Liver (tissue), 9 donors: Measurements from ENCODE around the gene B4GALT6. TPM values are rescaled to one million over a fixed set of nuclear protein-coding genes. Genes with fewer than 3 reads are reported as not detected.
A peak's percentile ranks its signal among the peaks of the same experiment; 100 is the strongest.

Source experiments
- DNase-seq: peaks from one replicate; pipeline ENCODE4 v3.0.0-alpha.2; 2017; ENCODE audit warnings: low spot score
- H3K27ac ChIP-seq, 2 donors: one replicate each; pipeline ENCODE4 v1.7.0; 2013; ENCODE audit warnings: inconsistent platforms in 2 of 2, low read length in 2 of 2, control low read depth in 1 of 2, low read depth in 1 of 2, mild to moderate bottlenecking in 1 of 2
- H3K27me3 ChIP-seq, 4 donors: one replicate each; pipeline versions ENCODE4 v1.6.1 to v1.7.0; 2013; ENCODE audit warnings: low read length in 3 of 4, inconsistent platforms in 1 of 4, mild to moderate bottlenecking in 1 of 4, moderate library complexity in 1 of 4; ENCODE audit not compliant: control insufficient read depth in 4 of 4, insufficient read depth in 4 of 4
- H3K36me3 ChIP-seq, 4 donors: one replicate each; pipeline versions ENCODE4 v1.6.1 to v1.7.0; 2013; ENCODE audit warnings: low read length in 3 of 4, mild to moderate bottlenecking in 3 of 4, low read depth in 1 of 4, moderate library complexity in 1 of 4; ENCODE audit not compliant: control insufficient read depth in 4 of 4, insufficient read depth in 3 of 4
- H3K4me1 ChIP-seq, 4 donors: one replicate each; pipeline versions ENCODE4 v1.6.1 to v1.7.0; 2013; ENCODE audit warnings: low read length in 3 of 4, mild to moderate bottlenecking in 3 of 4, moderate library complexity in 1 of 4; ENCODE audit not compliant: control insufficient read depth in 4 of 4, insufficient read depth in 4 of 4
- H3K4me3 ChIP-seq, 3 donors: one replicate each; pipeline versions ENCODE4 v1.6.1 to v1.7.0; 2013; ENCODE audit warnings: low read length in 3 of 3, control low read depth in 1 of 3, low read depth in 1 of 3, mild to moderate bottlenecking in 1 of 3
- H3K9ac ChIP-seq, 2 donors: one replicate each; pipeline ENCODE4 v1.7.0; 2013; ENCODE audit warnings: low read length in 2 of 2, mild to moderate bottlenecking in 2 of 2, moderate library complexity in 2 of 2, control low read depth in 1 of 2, low read depth in 1 of 2
- H3K9me3 ChIP-seq, 4 donors: one replicate each; pipeline versions ENCODE4 v1.6.1 to v1.7.0; 2013; ENCODE audit warnings: low read length in 3 of 4; ENCODE audit not compliant: control insufficient read depth in 4 of 4
- EGR1 ChIP-seq, 2 donors: IDR thresholded peaks; 2 replicates each; pipeline ENCODE4 v1.6.1; 2016 to 2018; ENCODE audit warnings: antibody characterized with exemption in 2 of 2, low read depth in 2 of 2
- FOXA1 ChIP-seq: IDR thresholded peaks from 2 replicates; pipeline ENCODE4 v1.6.1; 2016; ENCODE audit warnings: antibody characterized with exemption
- FOXA2 ChIP-seq: IDR thresholded peaks from 2 replicates; pipeline ENCODE4 v1.6.1; 2016; ENCODE audit warnings: antibody characterized with exemption
- GABPA ChIP-seq, 2 donors: IDR thresholded peaks in 1 of 2; conservative IDR thresholded peaks in 1 of 2; 2 replicates each; pipeline ENCODE4 v1.6.1; 2016; ENCODE audit warnings: antibody characterized with exemption in 2 of 2, mild to moderate bottlenecking in 1 of 2, moderate library complexity in 1 of 2
- HNF4A ChIP-seq, 2 donors: conservative IDR thresholded peaks; 2 replicates each; pipeline ENCODE4 v1.6.1; 2016; ENCODE audit warnings: antibody characterized with exemption in 2 of 2, mild to moderate bottlenecking in 2 of 2
- HNF4G ChIP-seq: IDR thresholded peaks from 2 replicates; pipeline ENCODE4 v1.6.1; 2016; ENCODE audit warnings: antibody characterized with exemption
- JUND ChIP-seq, 2 donors: IDR thresholded peaks; 2 replicates each; pipeline ENCODE4 v1.6.1; 2016; ENCODE audit warnings: antibody characterized with exemption in 2 of 2
- NR2F2 ChIP-seq: IDR thresholded peaks from 2 replicates; pipeline ENCODE4 v1.6.1; 2016; ENCODE audit warnings: antibody characterized with exemption
- RAD21 ChIP-seq, 2 donors: IDR thresholded peaks; 2 replicates each; pipeline ENCODE4 v1.6.1; 2016; ENCODE audit warnings: antibody characterized with exemption in 2 of 2, mild to moderate bottlenecking in 2 of 2
- RXRA ChIP-seq, 2 donors: IDR thresholded peaks; 2 replicates each; pipeline ENCODE4 v1.6.1; 2017 to 2018; ENCODE audit warnings: antibody characterized with exemption in 2 of 2, mild to moderate bottlenecking in 1 of 2
- SP1 ChIP-seq: IDR thresholded peaks from 2 replicates; pipeline ENCODE4 v1.6.1; 2018; ENCODE audit warnings: antibody characterized with exemption, mild to moderate bottlenecking
- TAF1 ChIP-seq: conservative IDR thresholded peaks from 2 replicates; pipeline ENCODE4 v1.6.1; 2016; ENCODE audit warnings: antibody characterized with exemption, mild to moderate bottlenecking
- YY1 ChIP-seq: IDR thresholded peaks from 2 replicates; pipeline ENCODE4 v1.6.1; 2016; ENCODE audit warnings: antibody characterized with exemption, mild to moderate bottlenecking
- WGBS: extraction: QIAGEN DNeasy Blood & Tissue Kit; methylation state at CpG from one replicate; pipeline ENCODE4 v1.1.7; 2013; 5-methylcytosine and 5-hydroxymethylcytosine counted together
- polyA plus RNA-seq, 2 donors: library from polyadenylated mRNA; stranded (reverse) in 1 of 2; unstranded in 1 of 2; fragments of 200-250 nt in 1 of 2; fragments of >200 nt in 1 of 2; fragmentation: Nextera tagmentation in 1 of 2; extraction: Ambion mirVana in 1 of 2; gene quantifications; one replicate each; pipeline versions ENCODE4 v1.2.1 to v1.2.3, GENCODE V29; 2013 to 2015
- total RNA-seq, 2 donors: library from RNA; depleted of rRNA; stranded (reverse); fragments of >200 nt; gene quantifications; one replicate each; pipeline ENCODE4 v1.2.3, GENCODE V29; 2014
- TF ChIP-seq, protein P1 (sequence below): IDR thresholded peaks from 2 replicates; pipeline ENCODE4 v1.6.1; 2016; ENCODE audit warnings: antibody characterized with exemption
- TF ChIP-seq, protein P2 (sequence below): IDR thresholded peaks from 2 replicates; pipeline ENCODE4 v1.6.1; 2016; ENCODE audit warnings: antibody characterized with exemption
- TF ChIP-seq, protein P3 (sequence below): IDR thresholded peaks from 2 replicates; pipeline ENCODE4 v1.6.1; 2016; ENCODE audit warnings: antibody characterized with exemption
- TF ChIP-seq, protein P4 (sequence below): IDR thresholded peaks from 2 replicates; pipeline ENCODE4 v1.6.1; 2016; ENCODE audit warnings: antibody characterized with exemption, mild to moderate bottlenecking
- TF ChIP-seq, protein P5 (sequence below): fragments of 150-350 bp; IDR thresholded peaks from 2 replicates; pipeline ENCODE4 v1.5.1; 2017; ENCODE audit warnings: improper control_type of control experiment, low read depth, low read length; ENCODE audit not compliant: missing input control
- donor health status: healthy.
- donor health status: healthy.
- donor health status: healthy.
- donor health status: healthy.
- donor health status: healthy.

The B4GALT6 gene
- total and polyA plus RNA-seq, 4 donors = 0.48 to 4.2 (median 0.61) TPM

DNA sequence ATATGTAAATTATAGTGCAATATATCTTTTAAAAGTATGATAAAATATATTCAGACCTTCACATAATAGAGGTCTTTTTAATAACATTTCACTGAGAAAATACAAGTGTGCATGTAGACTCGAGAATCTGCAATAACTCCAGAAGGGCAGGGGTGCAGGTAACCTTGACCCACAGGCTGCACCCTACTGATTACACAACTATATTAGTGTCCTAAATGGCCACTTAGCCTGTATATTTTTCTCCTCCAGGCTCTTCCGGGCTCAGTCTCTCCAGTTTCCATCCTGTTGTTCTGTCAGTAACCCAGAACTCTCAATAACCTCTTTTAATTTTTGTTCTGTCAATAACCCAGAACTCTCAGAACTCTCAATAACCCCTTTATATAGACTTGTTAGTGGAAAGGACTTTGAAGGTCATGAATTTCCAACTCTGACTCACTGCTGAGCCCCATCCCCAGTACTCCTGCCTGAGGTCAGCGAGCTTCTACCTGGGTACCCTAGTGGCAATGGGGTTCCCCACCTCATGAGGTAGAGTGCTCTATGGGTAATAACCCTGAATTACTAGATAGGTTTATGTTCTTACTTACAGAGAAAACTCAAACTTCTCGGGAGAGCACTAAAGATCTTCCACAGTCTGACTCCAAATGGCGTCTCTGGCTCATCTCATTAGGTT is 101.1 kb downstream of the B4GALT6 start:
- Histone ChIP-seq H3K9me3 (peaks cover 0 to 2% (median 0%) of the 10 kb centered on the region in 4 donors), H3K4me3 (no peak overlapping the region), H3K9ac (no peak overlapping the region), H3K4me1 (peaks cover 0 to 31% (median 13%) of the 10 kb centered on the region in 4 donors), H3K27ac (no peak overlapping the region), H3K36me3 (no peaks in the 10 kb centered on the region), H3K27me3 (no peaks in the 10 kb centered on the region)
- TF ChIP-seq SP1 (no peak), RXRA (IDR thresholded peaks at IDR 0.05) (peak in 1 of 2 donors; percentile 17), YY1 (peak; percentile 47), HNF4A (conservative IDR thresholded peaks at IDR 0.05) (peak; percentile 51 to 73), FOXA1 (no peak), JUND (IDR thresholded peaks at IDR 0.05) (no peak), GABPA (IDR thresholded peaks at IDR 0.05 in 1 of 2, conservative IDR thresholded peaks at IDR 0.05 in 1 of 2) (no peak), NR2F2 (peak; percentile 14)
- TF ChIP-seq, protein P1, sequence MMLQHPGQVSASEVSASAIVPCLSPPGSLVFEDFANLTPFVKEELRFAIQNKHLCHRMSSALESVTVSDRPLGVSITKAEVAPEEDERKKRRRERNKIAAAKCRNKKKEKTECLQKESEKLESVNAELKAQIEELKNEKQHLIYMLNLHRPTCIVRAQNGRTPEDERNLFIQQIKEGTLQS = no peak
- TF ChIP-seq, protein P2, sequence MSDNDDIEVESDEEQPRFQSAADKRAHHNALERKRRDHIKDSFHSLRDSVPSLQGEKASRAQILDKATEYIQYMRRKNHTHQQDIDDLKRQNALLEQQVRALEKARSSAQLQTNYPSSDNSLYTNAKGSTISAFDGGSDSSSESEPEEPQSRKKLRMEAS = no peak
- TF ChIP-seq, protein P3, sequence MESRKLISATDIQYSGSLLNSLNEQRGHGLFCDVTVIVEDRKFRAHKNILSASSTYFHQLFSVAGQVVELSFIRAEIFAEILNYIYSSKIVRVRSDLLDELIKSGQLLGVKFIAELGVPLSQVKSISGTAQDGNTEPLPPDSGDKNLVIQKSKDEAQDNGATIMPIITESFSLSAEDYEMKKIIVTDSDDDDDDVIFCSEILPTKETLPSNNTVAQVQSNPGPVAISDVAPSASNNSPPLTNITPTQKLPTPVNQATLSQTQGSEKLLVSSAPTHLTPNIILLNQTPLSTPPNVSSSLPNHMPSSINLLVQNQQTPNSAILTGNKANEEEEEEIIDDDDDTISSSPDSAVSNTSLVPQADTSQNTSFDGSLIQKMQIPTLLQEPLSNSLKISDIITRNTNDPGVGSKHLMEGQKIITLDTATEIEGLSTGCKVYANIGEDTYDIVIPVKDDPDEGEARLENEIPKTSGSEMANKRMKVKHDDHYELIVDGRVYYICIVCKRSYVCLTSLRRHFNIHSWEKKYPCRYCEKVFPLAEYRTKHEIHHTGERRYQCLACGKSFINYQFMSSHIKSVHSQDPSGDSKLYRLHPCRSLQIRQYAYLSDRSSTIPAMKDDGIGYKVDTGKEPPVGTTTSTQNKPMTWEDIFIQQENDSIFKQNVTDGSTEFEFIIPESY = no peak
- DNase-seq = no peak
- 73% methylated on average over 5 of the region's 5 CpGs for WGBS

DNA sequence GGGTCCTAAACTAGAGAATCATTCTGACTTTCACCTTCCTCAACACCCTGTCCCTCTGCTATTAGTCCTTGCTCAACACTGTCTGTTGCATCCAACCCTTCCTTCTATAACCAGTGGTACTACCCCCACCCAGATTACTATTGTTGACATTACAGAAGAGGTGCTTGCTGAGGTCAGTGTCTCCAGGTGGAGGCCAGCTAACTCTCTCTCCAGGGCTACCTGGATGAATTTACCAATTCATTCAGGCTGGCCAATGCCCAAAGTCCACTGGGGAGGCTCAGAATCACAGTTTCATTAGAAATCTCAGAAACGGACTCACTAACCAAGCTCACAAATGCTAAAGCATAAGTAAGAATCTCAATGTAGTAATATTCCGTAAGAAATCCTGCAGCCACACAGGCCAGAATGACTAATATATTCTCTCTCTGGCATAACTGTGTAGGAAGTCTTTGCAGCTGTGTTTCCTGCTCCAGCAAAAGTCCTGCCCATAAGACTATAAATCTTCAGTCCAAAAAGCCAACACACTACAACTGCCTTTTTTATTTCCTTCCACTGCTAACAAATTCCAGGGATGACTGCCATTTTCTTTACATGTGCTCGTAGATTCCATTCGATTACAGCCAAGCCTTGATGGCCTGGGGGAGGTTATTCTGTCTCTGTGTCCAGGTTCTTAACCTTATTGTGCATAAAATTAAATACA is 102.7 kb downstream of the B4GALT6 start:
- Histone ChIP-seq H3K27me3 (no peaks in the 10 kb centered on the region), H3K27ac (peak overlapping the region; percentile 17 to 45), H3K9me3 (peaks cover 0 to 2% (median 0%) of the 10 kb centered on the region in 4 donors), H3K4me1 (peaks cover 0 to 44% (median 19%) of the 10 kb centered on the region in 4 donors), H3K9ac (no peak overlapping the region), H3K4me3 (no peak overlapping the region), H3K36me3 (no peaks in the 10 kb centered on the region)
- TF ChIP-seq, protein P4, sequence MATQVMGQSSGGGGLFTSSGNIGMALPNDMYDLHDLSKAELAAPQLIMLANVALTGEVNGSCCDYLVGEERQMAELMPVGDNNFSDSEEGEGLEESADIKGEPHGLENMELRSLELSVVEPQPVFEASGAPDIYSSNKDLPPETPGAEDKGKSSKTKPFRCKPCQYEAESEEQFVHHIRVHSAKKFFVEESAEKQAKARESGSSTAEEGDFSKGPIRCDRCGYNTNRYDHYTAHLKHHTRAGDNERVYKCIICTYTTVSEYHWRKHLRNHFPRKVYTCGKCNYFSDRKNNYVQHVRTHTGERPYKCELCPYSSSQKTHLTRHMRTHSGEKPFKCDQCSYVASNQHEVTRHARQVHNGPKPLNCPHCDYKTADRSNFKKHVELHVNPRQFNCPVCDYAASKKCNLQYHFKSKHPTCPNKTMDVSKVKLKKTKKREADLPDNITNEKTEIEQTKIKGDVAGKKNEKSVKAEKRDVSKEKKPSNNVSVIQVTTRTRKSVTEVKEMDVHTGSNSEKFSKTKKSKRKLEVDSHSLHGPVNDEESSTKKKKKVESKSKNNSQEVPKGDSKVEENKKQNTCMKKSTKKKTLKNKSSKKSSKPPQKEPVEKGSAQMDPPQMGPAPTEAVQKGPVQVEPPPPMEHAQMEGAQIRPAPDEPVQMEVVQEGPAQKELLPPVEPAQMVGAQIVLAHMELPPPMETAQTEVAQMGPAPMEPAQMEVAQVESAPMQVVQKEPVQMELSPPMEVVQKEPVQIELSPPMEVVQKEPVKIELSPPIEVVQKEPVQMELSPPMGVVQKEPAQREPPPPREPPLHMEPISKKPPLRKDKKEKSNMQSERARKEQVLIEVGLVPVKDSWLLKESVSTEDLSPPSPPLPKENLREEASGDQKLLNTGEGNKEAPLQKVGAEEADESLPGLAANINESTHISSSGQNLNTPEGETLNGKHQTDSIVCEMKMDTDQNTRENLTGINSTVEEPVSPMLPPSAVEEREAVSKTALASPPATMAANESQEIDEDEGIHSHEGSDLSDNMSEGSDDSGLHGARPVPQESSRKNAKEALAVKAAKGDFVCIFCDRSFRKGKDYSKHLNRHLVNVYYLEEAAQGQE = peak; percentile 67
- TF ChIP-seq SP1 = peak; percentile 85
- TF ChIP-seq JUND (IDR thresholded peaks at IDR 0.05) = peak; percentile 55 to 68
- TF ChIP-seq GABPA (IDR thresholded peaks at IDR 0.05 in 1 of 2, conservative IDR thresholded peaks at IDR 0.05 in 1 of 2) = no peak
- TF ChIP-seq HNF4G = peak; percentile 57
- TF ChIP-seq EGR1 (IDR thresholded peaks at IDR 0.05; ENCODE audit: low read depth in 2 of 2) = peak in 1 of 2 donors; percentile 37
- TF ChIP-seq, protein P2 = peak; percentile 74
- no peak for TF ChIP-seq NR2F2
- peak; percentile 32 to 44 for TF ChIP-seq RAD21 (IDR thresholded peaks at IDR 0.05)
- TF ChIP-seq, protein P5, sequence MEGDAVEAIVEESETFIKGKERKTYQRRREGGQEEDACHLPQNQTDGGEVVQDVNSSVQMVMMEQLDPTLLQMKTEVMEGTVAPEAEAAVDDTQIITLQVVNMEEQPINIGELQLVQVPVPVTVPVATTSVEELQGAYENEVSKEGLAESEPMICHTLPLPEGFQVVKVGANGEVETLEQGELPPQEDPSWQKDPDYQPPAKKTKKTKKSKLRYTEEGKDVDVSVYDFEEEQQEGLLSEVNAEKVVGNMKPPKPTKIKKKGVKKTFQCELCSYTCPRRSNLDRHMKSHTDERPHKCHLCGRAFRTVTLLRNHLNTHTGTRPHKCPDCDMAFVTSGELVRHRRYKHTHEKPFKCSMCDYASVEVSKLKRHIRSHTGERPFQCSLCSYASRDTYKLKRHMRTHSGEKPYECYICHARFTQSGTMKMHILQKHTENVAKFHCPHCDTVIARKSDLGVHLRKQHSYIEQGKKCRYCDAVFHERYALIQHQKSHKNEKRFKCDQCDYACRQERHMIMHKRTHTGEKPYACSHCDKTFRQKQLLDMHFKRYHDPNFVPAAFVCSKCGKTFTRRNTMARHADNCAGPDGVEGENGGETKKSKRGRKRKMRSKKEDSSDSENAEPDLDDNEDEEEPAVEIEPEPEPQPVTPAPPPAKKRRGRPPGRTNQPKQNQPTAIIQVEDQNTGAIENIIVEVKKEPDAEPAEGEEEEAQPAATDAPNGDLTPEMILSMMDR = no peak
- peak; percentile 53 for TF ChIP-seq YY1
- TF ChIP-seq, protein P3 = no peak
- peak; percentile 68 for TF ChIP-seq FOXA2
- TF ChIP-seq RXRA (IDR thresholded peaks at IDR 0.05) = peak; percentile 86
- TF ChIP-seq, protein P1 = no peak
- peak; percentile 86 to 92 for TF ChIP-seq HNF4A (conservative IDR thresholded peaks at IDR 0.05)
- TF ChIP-seq TAF1 = no peak
- peak; percentile 83 for TF ChIP-seq FOXA1
- no peak for DNase-seq
- WGBS = 43% methylated on average over 4 of the region's 4 CpGs
